Left ventricle myocardium superior (tissue), 1 donor: ENCODE measurements around the gene C16orf86. TPM values are rescaled to one million over a fixed set of nuclear protein-coding genes. Genes with fewer than 3 reads are reported as not detected.

Experiments used
- ATAC-seq: fragments of 200-7000 bp; cut with Tn5 transposase; one replicate; pipeline ENCODE4 v1.9.1; 2020; ENCODE audit warnings: mild to moderate bottlenecking, moderate library complexity
- DNase-seq: peaks from one replicate; pipeline ENCODE4 v3.0.0-alpha.2; 2020
- intact Hi-C: fragments of 100-400 bp; cut with micrococcal nuclease; formaldehyde crosslinking; loops from one replicate; pipeline ENCODE4 v1.11.0; 2022
- total RNA-seq: library from RNA; stranded (reverse); fragmentation: NEBNext Ultra II Directional; extraction: Animal tissue kit (Norgen Biotek cat#: 25700); gene quantifications from one replicate; pipeline ENCODE4 v1.2.1, GENCODE V29; 2021
- donor health status: DM: no; HTN: yes; CAD: no; lungs with severe emphysema.

The C16orf86 gene
- total RNA-seq, 1 donor from 2014 or later = 2.2 TPM

GRCh38 chr16:67653128-67653788 is 13.4 kb upstream of the C16orf86 start:
- DNase-seq = no peak
- intact Hi-C loops = no loop called here
- ATAC-seq = no peak

- ATAC-seq (no peak), DNase-seq (no peak)
- intact Hi-C loops = no loop called here
Observed at GRCh38 chr16:67653789-67654402, 12.7 kb upstream of the C16orf86 start.

GRCh38 chr16:67654403-67654911 is 12.2 kb upstream of the C16orf86 start:
- DNase-seq = no peak
- intact Hi-C loops = no loop called here

GRCh38 chr16:67655363-67655762 is 11.3 kb upstream of the C16orf86 start:
- DNase-seq (no peak), ATAC-seq (no peak)
- intact Hi-C loops = no loop called here

More at GRCh38 chr16:67654403-67654911, 12.2 kb upstream of the C16orf86 start:
- no peak for ATAC-seq

- ATAC-seq = no peak
- DNase-seq = no peak
- intact Hi-C loops = no loop called here
Observed at GRCh38 chr16:67656344-67657016, 10.1 kb upstream of the C16orf86 start.

GRCh38 chr16:67657017-67657608 is 9.5 kb upstream of the C16orf86 start:
- intact Hi-C loops = no loop called here
- no peak for ATAC-seq
- no peak for DNase-seq

GRCh38 chr16:67657751-67658518 is 8.7 kb upstream of the C16orf86 start:
- intact Hi-C loops = no loop called here
- ATAC-seq = no peak
- DNase-seq = no peak

GRCh38 chr16:67658849-67659674 is 7.6 kb upstream of the C16orf86 start:
- no peak for ATAC-seq
- DNase-seq = no peak
- intact Hi-C loops = no loop called here

- ATAC-seq = peak; percentile 94
- DNase-seq = peak; percentile 94
- intact Hi-C loops = no loop called here
Observed at GRCh38 chr16:67659675-67660563, 6.7 kb upstream of the C16orf86 start, which contains the start of gene ACD. Gene ACD (minus strand): TSS chr16:67660260. CDS start chr16:67660220, 40 bp downstream.

- peak; percentile 96 for DNase-seq
- intact Hi-C loops = no loop called here
- ATAC-seq = peak; percentile 86
Observed at GRCh38 chr16:67660564-67661028, 6.0 kb upstream of the C16orf86 start, which contains the start of gene PARD6A. Gene PARD6A (plus strand): TSS chr16:67660960. CDS start chr16:67661039, 79 bp downstream.

- intact Hi-C loops = no loop called here
Observed at GRCh38 chr16:67661101-67661761, 5.4 kb upstream of the C16orf86 start.

GRCh38 chr16:67661886-67662652 is 4.5 kb upstream of the C16orf86 start:
- intact Hi-C loops = no loop called here
- ATAC-seq (no peak), DNase-seq (no peak)

More at GRCh38 chr16:67661101-67661761, 5.4 kb upstream of the C16orf86 start:
- DNase-seq (peak; percentile 47), ATAC-seq (no peak)

GRCh38 chr16:67662653-67663010 is 4.0 kb upstream of the C16orf86 start:
- intact Hi-C loops = no loop called here
- DNase-seq (no peak), ATAC-seq (no peak)

- DNase-seq = peak; percentile 31
- no peak for ATAC-seq
- intact Hi-C loops = no loop called here
Observed at GRCh38 chr16:67663151-67663876, 3.3 kb upstream of the C16orf86 start.

GRCh38 chr16:67663877-67664222 is 2.8 kb upstream of the C16orf86 start:
- DNase-seq (no peak), ATAC-seq (no peak)
- intact Hi-C loops = no loop called here
